H1 (cell line): ENCODE data around the gene PRPS1. TPM values are rescaled to one million over a fixed set of nuclear protein-coding genes. Genes with fewer than 3 reads are reported as not detected.

Experiments
- CHD7 ChIP-seq: fragments of 300-600 bp; sonication (generic); IDR thresholded peaks from 2 replicates; pipeline ENCODE4 v1.7.1; 2012; ENCODE audit warnings: low read length, moderate library complexity, mild to moderate bottlenecking, inconsistent platforms; ENCODE audit not compliant: insufficient replicate concordance
- CREB1 ChIP-seq: IDR thresholded peaks from 2 replicates; pipeline ENCODE4 v1.6.1; 2012; ENCODE audit warnings: inconsistent platforms
- GABPA ChIP-seq: IDR thresholded peaks from 2 replicates; pipeline ENCODE4 v1.6.1; 2011; ENCODE audit warnings: mild to moderate bottlenecking, low read length, moderate library complexity, borderline replicate concordance; ENCODE audit not compliant: insufficient read depth
- JUN ChIP-seq: IDR thresholded peaks from 2 replicates; pipeline ENCODE4 v1.6.1; 2011; ENCODE audit warnings: low read depth, mild to moderate bottlenecking, improper control_type of control experiment, low read length
- polyA plus RNA-seq, 7 experiments: library from polyadenylated mRNA; depleted of rRNA in 3 of 7; stranded (reverse) in 5 of 7; unstranded in 2 of 7; fragments of >200 nt in 5 of 7; fragments of 200-250 nt in 2 of 7; gene quantifications; 1 replicate in 5 of 7; 2 replicates in 1 of 7; 4 replicates in 1 of 7; pipeline versions ENCODE4 v1.2.1 to v1.2.3, GENCODE V29; 2011 to 2013; ENCODE audit warnings: missing spikeins in 2 of 7, mixed read lengths in 2 of 7
- total RNA-seq: library from RNA; stranded (reverse); fragmentation: NEBNext Ultra II Directional; extraction: Animal tissue kit (Norgen Biotek cat#: 25700); gene quantifications from 2 replicates; pipeline ENCODE4 v1.2.1, GENCODE V29; 2021

The PRPS1 gene
- total and polyA plus RNA-seq, 2 of the 8 experiments (the other 6 are each of a cell fraction or from before 2014, with no cell fraction given), result 90.1 to 110 TPM

- TF ChIP-seq CHD7 (no peak), GABPA (no peak), JUN (no peak), CREB1 (no peak)
These were observed 62.7 kb downstream of the PRPS1 start (continued) for GRCh38 chrX:107691024-107691448.
